Endothelial cell of hepatic sinusoid (primary cell): Measurements from ENCODE around the gene CSMD2.
"Not testable (repeated sequence)": the region's sequence is repeated elsewhere in the genome, so short reads cannot be mapped to it uniquely, and the experiment has no call there.

Experiments used
- in situ Hi-C: cut with HindIII; loops from 2 replicates; pipeline ENCODE4 v1.10.0; 2017; ENCODE audit warnings: low sequenced_read_pairs

Gene CSMD2

GRCh38 chr1:34164771-34165391, at the start of gene CSMD2:
TSS of gene CSMD2 (minus strand) at chr1:34165230. CDS start at chr1:34165097, 133 bp downstream.
- in situ Hi-C loops, result no loop called here

GRCh38 chr1:34213956-34214355, 48.9 kb upstream of the CSMD2 start:
- in situ Hi-C loops, result no loop called here

- in situ Hi-C loops, result no loop called here
Observed at GRCh38 chr1:34212673-34213072, 47.6 kb upstream of the CSMD2 start.

- in situ Hi-C loops, result loop anchor here (5.0 kb wide), 1 partner anchor 47 kb away; no protein-coding TSS in a partner anchor
Observed at GRCh38 chr1:34199927-34200326, 34.9 kb upstream of the CSMD2 start.

- in situ Hi-C loops, result no loop called here
Observed at GRCh38 chr1:34192621-34193020, 27.6 kb upstream of the CSMD2 start.

- in situ Hi-C loops, result no loop called here
Observed at GRCh38 chr1:34190692-34191091, 25.7 kb upstream of the CSMD2 start.

GRCh38 chr1:34188985-34189384, 24.0 kb upstream of the CSMD2 start:
- in situ Hi-C loops, result no loop called here

- in situ Hi-C loops, result no loop called here
Observed at GRCh38 chr1:34188418-34188817, 23.4 kb upstream of the CSMD2 start.

GRCh38 chr1:34186741-34187494, 21.9 kb upstream of the CSMD2 start:
- in situ Hi-C loops, result no loop called here

GRCh38 chr1:34183381-34183780, 18.4 kb upstream of the CSMD2 start:
- in situ Hi-C loops, result not testable (repeated sequence)

GRCh38 chr1:34178072-34178471, 13.0 kb upstream of the CSMD2 start:
- in situ Hi-C loops, result no loop called here

GRCh38 chr1:34176830-34177603, 12.0 kb upstream of the CSMD2 start, which contains the start of gene C1orf94:
TSS of gene C1orf94 (plus strand) at chr1:34176907. CDS start at chr1:34177790, 883 bp downstream.
- in situ Hi-C loops, result no loop called here

GRCh38 chr1:34175744-34176143, 10.7 kb upstream of the CSMD2 start:
- in situ Hi-C loops, result no loop called here

- in situ Hi-C loops, result no loop called here
Observed at GRCh38 chr1:34167389-34167788, 2.4 kb upstream of the CSMD2 start.

- in situ Hi-C loops, result no loop called here
Observed at GRCh38 chr1:34166625-34167361, 1.8 kb upstream of the CSMD2 start.

- in situ Hi-C loops, result no loop called here
Observed at GRCh38 chr1:34166191-34166624, 1.2 kb upstream of the CSMD2 start.

- in situ Hi-C loops, result no loop called here
Observed at GRCh38 chr1:34165422-34165921, 442 bp upstream of the CSMD2 start.

GRCh38 chr1:34163792-34164731, 968 bp downstream of the CSMD2 start:
- in situ Hi-C loops, result no loop called here
